Bronchial epithelial cell (primary cell): Measurements from ENCODE around the gene CHMP2A. TPM values are rescaled to one million over a fixed set of nuclear protein-coding genes. Genes with fewer than 3 reads are reported as not detected.
A peak's percentile ranks its signal among the peaks of the same experiment; 100 is the strongest.
"Not testable (repeated sequence)": the region's sequence is repeated elsewhere in the genome, so short reads cannot be mapped to it uniquely, and the experiment has no call there.

Experiments
- DNase-seq: peaks from one replicate; pipeline ENCODE4 v3.0.0-alpha.2; 2010; ENCODE audit warnings: low read depth
- FAIRE-seq: peaks from 2 replicates; lab custom pipeline; 2011; peaks lifted over from hg19 to GRCh38; lab: Jason Lieb, UNC
- H3K27me3 ChIP-seq: 2 replicates; pipeline ENCODE4 v1.5.1; 2011; ENCODE audit warnings: low read length; ENCODE audit not compliant: control insufficient read depth, insufficient read depth
- H3K36me3 ChIP-seq: 2 replicates; pipeline ENCODE4 v1.5.1; 2011; ENCODE audit warnings: low read length; ENCODE audit not compliant: control insufficient read depth, insufficient read depth
- H3K4me3 ChIP-seq: 2 replicates; pipeline ENCODE4 v1.5.1; 2011; ENCODE audit warnings: mild to moderate bottlenecking, low read depth, low read length, control low read depth
- CTCF ChIP-seq: IDR thresholded peaks from 2 replicates; pipeline ENCODE4 v1.5.1; 2011; ENCODE audit warnings: mild to moderate bottlenecking, moderate library complexity, low read length, control low read depth, inconsistent platforms; ENCODE audit not compliant: insufficient read depth, severe bottlenecking
- total RNA-seq: library from RNA; depleted of rRNA; stranded (reverse); fragments of >200 nt; gene quantifications from 2 replicates; pipeline ENCODE4 v1.2.1, GENCODE V29; 2014

Gene CHMP2A
- total RNA-seq, 1 donor from 2014 or later: 166 TPM

- Histone ChIP-seq H3K36me3 (peaks cover 2% of the 10 kb centered on the region), H3K4me3 (peak overlapping the region; percentile 37), H3K27me3 (no peaks in the 10 kb centered on the region)
- TF ChIP-seq CTCF: peak; percentile 94
- no peak for FAIRE-seq
- peak; percentile 77 for DNase-seq
Measured at GRCh38 chr19:58513694-58514563, 41.0 kb downstream of the CHMP2A start.

- H3K4me3 ChIP-seq: no peak overlapping the region
- TF ChIP-seq CTCF: no peak
- peak; percentile 7 for FAIRE-seq
Measured at GRCh38 chr19:58513213-58513693, 41.7 kb downstream of the CHMP2A start.

GRCh38 chr19:58511353-58512208 lies 43.3 kb downstream of the CHMP2A start, which contains the start of gene SLC27A5:
Gene SLC27A5 (minus strand): TSS chr19:58511992. CDS start chr19:58511955, 37 bp downstream.
- no peaks in the 10 kb centered on the region for H3K36me3 ChIP-seq
- FAIRE-seq: no peak
- TF ChIP-seq CTCF: no peak
- no peak within 1 kb of the TSS for H3K4me3 ChIP-seq
- DNase-seq: no peak
- no peaks in the 10 kb centered on the region for H3K27me3 ChIP-seq

More at GRCh38 chr19:58513213-58513693, 41.7 kb downstream of the CHMP2A start:
- Histone ChIP-seq H3K27me3 (no peaks in the 10 kb centered on the region), H3K36me3 (peaks cover 2% of the 10 kb centered on the region)
- DNase-seq: no peak

- Histone ChIP-seq H3K4me3 (no peak overlapping the region), H3K36me3 (no peaks in the 10 kb centered on the region), H3K27me3 (no peaks in the 10 kb centered on the region)
- DNase-seq (no peak), FAIRE-seq (no peak)
- no peak for TF ChIP-seq CTCF
Measured at GRCh38 chr19:58510084-58510862, 44.6 kb downstream of the CHMP2A start.

- no peaks in the 10 kb centered on the region for H3K36me3 ChIP-seq
- H3K4me3 ChIP-seq: no peak overlapping the region
- DNase-seq (no peak), FAIRE-seq (peak; percentile 13)
- no peaks in the 10 kb centered on the region for H3K27me3 ChIP-seq
- no peak for TF ChIP-seq CTCF
Measured at GRCh38 chr19:58509731-58510083, 45.2 kb downstream of the CHMP2A start.

- H3K36me3 ChIP-seq, FAIRE-seq, DNase-seq, H3K27me3 ChIP-seq, H3K4me3 ChIP-seq: not testable (repeated sequence)
Measured at GRCh38 chr19:58507602-58508223, 47.2 kb downstream of the CHMP2A start.
